ENCODE results near the gene SLX4.

Gene SLX4

GRCh38 chr16:3650631-3651265, 39.3 kb upstream of the SLX4 start (continued):
- TF ChIP-seq OSR1 (CRISPR knock-in tag; IDR thresholded peaks at IDR 0.05), result no peak
- no peak for TF ChIP-seq ZNF565 (CRISPR knock-in tag; conservative IDR thresholded peaks at IDR 0.05; ENCODE audit: low read depth)
- no peak for TF ChIP-seq GLIS3 (CRISPR knock-in tag; IDR thresholded peaks at IDR 0.05)
- TF ChIP-seq TCF4 (CRISPR knock-in tag; IDR thresholded peaks at IDR 0.05; ENCODE audit: borderline replicate concordance), result no peak
- TF ChIP-seq, protein P1, sequence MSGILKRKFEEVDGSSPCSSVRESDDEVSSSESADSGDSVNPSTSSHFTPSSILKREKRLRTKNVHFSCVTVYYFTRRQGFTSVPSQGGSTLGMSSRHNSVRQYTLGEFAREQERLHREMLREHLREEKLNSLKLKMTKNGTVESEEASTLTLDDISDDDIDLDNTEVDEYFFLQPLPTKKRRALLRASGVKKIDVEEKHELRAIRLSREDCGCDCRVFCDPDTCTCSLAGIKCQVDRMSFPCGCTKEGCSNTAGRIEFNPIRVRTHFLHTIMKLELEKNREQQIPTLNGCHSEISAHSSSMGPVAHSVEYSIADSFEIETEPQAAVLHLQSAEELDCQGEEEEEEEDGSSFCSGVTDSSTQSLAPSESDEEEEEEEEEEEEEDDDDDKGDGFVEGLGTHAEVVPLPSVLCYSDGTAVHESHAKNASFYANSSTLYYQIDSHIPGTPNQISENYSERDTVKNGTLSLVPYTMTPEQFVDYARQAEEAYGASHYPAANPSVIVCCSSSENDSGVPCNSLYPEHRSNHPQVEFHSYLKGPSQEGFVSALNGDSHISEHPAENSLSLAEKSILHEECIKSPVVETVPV (CRISPR knock-in tag; IDR thresholded peaks at IDR 0.05), result no peak
- TF ChIP-seq ZC3H10 (CRISPR knock-in tag; IDR thresholded peaks at IDR 0.05), result no peak
- no peak for TF ChIP-seq ESRRG (CRISPR knock-in tag; IDR thresholded peaks at IDR 0.05)
- TF ChIP-seq ZFP30 (CRISPR knock-in tag; IDR thresholded peaks at IDR 0.05), result no peak

DNA sequence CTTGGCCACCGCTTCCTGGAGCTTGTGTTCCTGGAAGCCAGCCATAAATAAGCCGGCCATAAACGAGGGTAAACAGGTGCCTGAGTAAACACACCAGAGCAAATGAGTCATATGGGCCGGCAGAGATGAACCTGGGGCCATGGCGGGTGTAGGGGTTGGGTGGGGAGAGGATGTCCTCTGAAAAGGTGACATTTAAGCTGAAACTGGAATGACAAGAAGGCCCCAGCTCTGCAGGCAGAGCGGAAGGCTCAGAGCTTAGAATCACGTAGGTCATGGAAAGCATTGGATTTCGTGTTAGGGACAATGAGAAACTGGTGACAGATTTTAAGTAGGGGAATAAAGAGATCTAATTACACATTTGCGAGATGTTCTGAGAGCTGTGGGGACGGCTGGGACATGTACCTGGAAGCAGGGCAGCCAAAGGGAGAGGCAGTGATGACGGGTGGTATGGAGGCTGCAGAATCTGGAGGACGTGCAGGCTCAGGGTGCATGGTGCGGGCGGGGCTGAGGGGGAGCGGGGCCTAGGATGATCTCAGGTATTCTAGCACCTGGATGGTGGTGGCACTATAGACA, 35.0 kb upstream of the SLX4 start:
- no peak for ATAC-seq

DNA sequence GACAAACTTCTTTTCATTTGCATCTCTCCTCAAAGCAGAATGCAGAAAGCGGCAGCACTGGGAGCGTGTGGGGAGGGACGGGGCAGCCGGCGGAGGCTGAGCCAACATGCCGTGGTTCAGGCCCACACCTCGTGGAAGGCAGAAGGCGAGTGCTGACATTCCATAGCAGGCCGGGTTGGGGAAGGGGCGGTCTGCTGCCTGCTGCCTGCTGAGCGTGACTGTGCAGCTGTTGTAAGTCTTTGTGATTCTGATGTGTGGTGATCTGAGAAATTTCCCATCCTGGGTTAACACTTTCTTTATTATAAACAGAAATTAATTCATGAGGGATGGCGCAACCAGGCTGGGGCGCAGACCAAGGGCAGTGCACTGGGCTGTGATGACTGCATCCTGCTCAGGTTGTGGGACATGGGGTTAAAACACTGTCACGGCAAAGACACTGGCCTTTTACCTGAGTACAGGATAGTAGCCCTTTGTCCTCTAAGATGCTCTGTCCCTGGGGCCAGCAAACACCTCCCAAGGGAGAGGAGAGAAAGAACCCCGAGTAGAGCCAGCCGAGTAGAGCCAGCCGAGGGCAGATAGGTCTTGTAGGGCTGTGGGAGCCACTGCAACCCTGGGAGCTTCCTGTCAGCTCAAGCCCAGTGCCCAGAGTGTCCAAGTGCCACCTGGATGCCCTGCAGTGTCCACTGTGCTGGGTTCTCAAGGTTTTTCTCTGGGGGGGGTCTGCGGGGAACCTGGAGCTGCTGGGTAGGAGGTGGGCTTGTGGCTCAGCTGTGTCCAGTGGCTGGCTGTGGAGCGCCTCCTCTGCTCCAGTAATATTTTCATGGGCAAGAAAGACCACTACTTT, 34.3 kb upstream of the SLX4 start:
- ATAC-seq, result no peak
- no peak for TF ChIP-seq PPARA (CRISPR knock-in tag; IDR thresholded peaks at IDR 0.05; ENCODE audit: borderline replicate concordance)
- TF ChIP-seq, protein P2, sequence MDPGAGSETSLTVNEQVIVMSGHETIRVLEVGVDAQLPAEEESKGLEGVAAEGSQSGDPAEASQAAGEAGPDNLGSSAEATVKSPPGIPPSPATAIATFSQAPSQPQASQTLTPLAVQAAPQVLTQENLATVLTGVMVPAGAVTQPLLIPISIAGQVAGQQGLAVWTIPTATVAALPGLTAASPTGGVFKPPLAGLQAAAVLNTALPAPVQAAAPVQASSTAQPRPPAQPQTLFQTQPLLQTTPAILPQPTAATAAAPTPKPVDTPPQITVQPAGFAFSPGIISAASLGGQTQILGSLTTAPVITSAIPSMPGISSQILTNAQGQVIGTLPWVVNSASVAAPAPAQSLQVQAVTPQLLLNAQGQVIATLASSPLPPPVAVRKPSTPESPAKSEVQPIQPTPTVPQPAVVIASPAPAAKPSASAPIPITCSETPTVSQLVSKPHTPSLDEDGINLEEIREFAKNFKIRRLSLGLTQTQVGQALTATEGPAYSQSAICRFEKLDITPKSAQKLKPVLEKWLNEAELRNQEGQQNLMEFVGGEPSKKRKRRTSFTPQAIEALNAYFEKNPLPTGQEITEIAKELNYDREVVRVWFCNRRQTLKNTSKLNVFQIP (CRISPR knock-in tag; IDR thresholded peaks at IDR 0.05; ENCODE audit: borderline replicate concordance, low read depth), result no peak

More for the DNA sequence above, 35.0 kb upstream of the SLX4 start:
- TF ChIP-seq ESRRG (CRISPR knock-in tag; IDR thresholded peaks at IDR 0.05), result no peak
- no peak for TF ChIP-seq OSR1 (CRISPR knock-in tag; IDR thresholded peaks at IDR 0.05)
- TF ChIP-seq, protein P3, sequence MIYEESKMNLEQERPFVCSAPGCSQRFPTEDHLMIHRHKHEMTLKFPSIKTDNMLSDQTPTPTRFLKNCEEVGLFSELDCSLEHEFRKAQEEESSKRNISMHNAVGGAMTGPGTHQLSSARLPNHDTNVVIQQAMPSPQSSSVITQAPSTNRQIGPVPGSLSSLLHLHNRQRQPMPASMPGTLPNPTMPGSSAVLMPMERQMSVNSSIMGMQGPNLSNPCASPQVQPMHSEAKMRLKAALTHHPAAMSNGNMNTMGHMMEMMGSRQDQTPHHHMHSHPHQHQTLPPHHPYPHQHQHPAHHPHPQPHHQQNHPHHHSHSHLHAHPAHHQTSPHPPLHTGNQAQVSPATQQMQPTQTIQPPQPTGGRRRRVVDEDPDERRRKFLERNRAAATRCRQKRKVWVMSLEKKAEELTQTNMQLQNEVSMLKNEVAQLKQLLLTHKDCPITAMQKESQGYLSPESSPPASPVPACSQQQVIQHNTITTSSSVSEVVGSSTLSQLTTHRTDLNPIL (CRISPR knock-in tag; IDR thresholded peaks at IDR 0.05; ENCODE audit: low read depth), result no peak
- no peak for TF ChIP-seq PPARA (CRISPR knock-in tag; IDR thresholded peaks at IDR 0.05; ENCODE audit: borderline replicate concordance)
- TF ChIP-seq ZNF70 (CRISPR knock-in tag; IDR thresholded peaks at IDR 0.05), result no peak
- no peak for TF ChIP-seq ZC3H10 (CRISPR knock-in tag; IDR thresholded peaks at IDR 0.05)
- TF ChIP-seq RARB (CRISPR knock-in tag; IDR thresholded peaks at IDR 0.05), result no peak
- TF ChIP-seq, protein P4, sequence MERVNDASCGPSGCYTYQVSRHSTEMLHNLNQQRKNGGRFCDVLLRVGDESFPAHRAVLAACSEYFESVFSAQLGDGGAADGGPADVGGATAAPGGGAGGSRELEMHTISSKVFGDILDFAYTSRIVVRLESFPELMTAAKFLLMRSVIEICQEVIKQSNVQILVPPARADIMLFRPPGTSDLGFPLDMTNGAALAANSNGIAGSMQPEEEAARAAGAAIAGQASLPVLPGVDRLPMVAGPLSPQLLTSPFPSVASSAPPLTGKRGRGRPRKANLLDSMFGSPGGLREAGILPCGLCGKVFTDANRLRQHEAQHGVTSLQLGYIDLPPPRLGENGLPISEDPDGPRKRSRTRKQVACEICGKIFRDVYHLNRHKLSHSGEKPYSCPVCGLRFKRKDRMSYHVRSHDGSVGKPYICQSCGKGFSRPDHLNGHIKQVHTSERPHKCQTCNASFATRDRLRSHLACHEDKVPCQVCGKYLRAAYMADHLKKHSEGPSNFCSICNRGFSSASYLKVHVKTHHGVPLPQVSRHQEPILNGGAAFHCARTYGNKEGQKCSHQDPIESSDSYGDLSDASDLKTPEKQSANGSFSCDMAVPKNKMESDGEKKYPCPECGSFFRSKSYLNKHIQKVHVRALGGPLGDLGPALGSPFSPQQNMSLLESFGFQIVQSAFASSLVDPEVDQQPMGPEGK (CRISPR knock-in tag; IDR thresholded peaks at IDR 0.05; ENCODE audit: borderline replicate concordance), result no peak

DNA sequence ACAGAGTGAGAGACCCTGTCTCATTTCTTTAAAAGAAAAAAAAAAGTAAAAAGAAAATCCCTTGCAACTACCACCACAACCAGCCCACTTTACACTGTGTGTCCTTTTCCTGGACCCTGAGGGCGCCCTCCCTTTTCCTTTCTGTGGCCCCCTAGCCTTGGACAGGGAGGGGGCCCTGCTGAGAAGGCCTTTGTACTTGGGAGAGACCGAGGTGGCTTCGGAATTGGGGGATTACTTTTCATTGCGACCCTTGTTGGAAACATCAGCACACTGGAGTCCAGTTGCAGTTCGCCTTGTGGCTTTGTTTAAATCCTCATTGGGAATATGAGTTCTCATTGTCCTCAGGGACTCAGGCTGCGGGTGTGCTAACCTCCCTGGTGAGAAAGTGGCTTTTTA, 33.7 kb upstream of the SLX4 start:
- ATAC-seq, result no peak
- no peak for TF ChIP-seq PPARA (CRISPR knock-in tag; IDR thresholded peaks at IDR 0.05; ENCODE audit: borderline replicate concordance)
- TF ChIP-seq, protein P4 (CRISPR knock-in tag; IDR thresholded peaks at IDR 0.05; ENCODE audit: borderline replicate concordance), result no peak
